GM23338 (cell line): Measurements from ENCODE around the gene TMCO4. TPM values are rescaled to one million over a fixed set of nuclear protein-coding genes. Genes with fewer than 3 reads are reported as not detected.

Source experiments
- ATAC-seq: fragments of 200-7000 bp; cut with Tn5 transposase; 3 replicates; pipeline ENCODE4 v1.9.1; 2020
- DNase-seq: peaks from one replicate; pipeline ENCODE4 v3.0.0-alpha.2; 2015; ENCODE audit warnings: low spot score
- H2AFZ ChIP-seq: fragments of 200-600 bp; sonication (generic); 2 replicates; pipeline ENCODE4 v1.8.0; 2016; ENCODE audit warnings: antibody characterized with exemption, mild to moderate bottlenecking, moderate library complexity
- H3F3A ChIP-seq: fragments of 200-600 bp; sonication (generic); replicated peaks from 2 replicates; pipeline ENCODE4 v1.8.0; 2017; ENCODE audit warnings: antibody characterized with exemption, mixed run types, low read depth
- H3K27ac ChIP-seq: fragments of 200-600 bp; sonication (generic); 2 replicates; pipeline ENCODE4 v1.6.1; 2016; ENCODE audit warnings: low read depth
- H3K27me3 ChIP-seq: fragments of 200-600 bp; sonication (generic); 2 replicates; pipeline ENCODE4 v1.8.0; 2016; ENCODE audit warnings: mild to moderate bottlenecking, mixed run types, moderate library complexity; ENCODE audit not compliant: insufficient read depth
- H3K36me3 ChIP-seq: fragments of 200-600 bp; sonication (generic); 2 replicates; pipeline ENCODE4 v1.8.0; 2016; ENCODE audit warnings: mild to moderate bottlenecking; ENCODE audit not compliant: insufficient read depth
- H3K4me1 ChIP-seq: fragments of 200-600 bp; sonication (generic); 2 replicates; pipeline ENCODE4 v1.8.0; 2016; ENCODE audit warnings: mild to moderate bottlenecking, moderate library complexity; ENCODE audit not compliant: insufficient read depth
- H3K4me2 ChIP-seq: fragments of 200-600 bp; sonication (generic); 2 replicates; pipeline ENCODE4 v1.7.1; 2017; ENCODE audit warnings: mixed run types
- H3K4me3 ChIP-seq: fragments of 200-600 bp; sonication (generic); 2 replicates; pipeline ENCODE4 v1.6.1; 2016; ENCODE audit warnings: mixed run types
- H3K79me2 ChIP-seq: fragments of 200-600 bp; sonication (generic); replicated peaks from 2 replicates; pipeline ENCODE4 v1.8.0; 2017; ENCODE audit warnings: mild to moderate bottlenecking; ENCODE audit not compliant: insufficient read depth
- H3K9me2 ChIP-seq: fragments of 200-600 bp; sonication (generic); 2 replicates; pipeline ENCODE4 v1.8.0; 2017; ENCODE audit not compliant: insufficient read depth
- H4K20me1 ChIP-seq: fragments of 200-600 bp; sonication (generic); replicated peaks from 2 replicates; pipeline ENCODE4 v1.8.0; 2017; ENCODE audit warnings: mild to moderate bottlenecking; ENCODE audit not compliant: insufficient read depth
- H3K27ac Mint-ChIP-seq: 2 replicates; pipeline ENCODE4 v1.8.0; 2020; ENCODE audit warnings: inconsistent platforms, mild to moderate bottlenecking, moderate library complexity, mixed read lengths
- H3K27me3 Mint-ChIP-seq: 3 replicates; pipeline ENCODE4 v1.8.0; 2022; ENCODE audit warnings: low read depth, mild to moderate bottlenecking, moderate library complexity, mixed read lengths, inconsistent platforms; ENCODE audit not compliant: insufficient read depth, poor library complexity
- H3K36me3 Mint-ChIP-seq: 3 replicates; pipeline ENCODE4 v1.8.0; 2021; ENCODE audit warnings: low read depth, mild to moderate bottlenecking, inconsistent platforms, moderate library complexity, mixed read lengths
- H3K4me1 Mint-ChIP-seq: 3 replicates; pipeline ENCODE4 v1.8.0; 2020; ENCODE audit warnings: mild to moderate bottlenecking, inconsistent platforms, mixed read lengths
- H3K4me3 Mint-ChIP-seq: 3 replicates; pipeline ENCODE4 v1.8.0; 2021; ENCODE audit warnings: moderate library complexity, mild to moderate bottlenecking, inconsistent platforms, mixed read lengths
- H3K9me3 Mint-ChIP-seq: 3 replicates; pipeline ENCODE4 v1.8.0; 2020; ENCODE audit warnings: moderate library complexity, mild to moderate bottlenecking, inconsistent platforms, mixed read lengths
- CREB1 ChIP-seq: fragments of 250-450 bp; sonication (Bioruptor Pico); IDR thresholded peaks from 2 replicates; pipeline ENCODE4 v1.5.0; 2020; ENCODE audit warnings: low read depth, mild to moderate bottlenecking, moderate library complexity
- CTCF ChIP-seq, 2 experiments: fragments of 200-600 bp in 1 of 2; sonication (generic) in 1 of 2; conservative IDR thresholded peaks; 2 replicates each; pipeline versions ENCODE4 v1.5.1 to v1.6.1; 2016 to 2017; ENCODE audit warnings: antibody characterized with exemption in 2 of 2, low read depth in 2 of 2, mild to moderate bottlenecking in 2 of 2, moderate library complexity in 1 of 2
- ETS1 ChIP-seq: IDR thresholded peaks from 2 replicates; pipeline ENCODE4 v1.6.1; 2016; ENCODE audit warnings: antibody characterized with exemption
- EZH2 ChIP-seq: fragments of 200-600 bp; sonication (generic); IDR thresholded peaks from one replicate; pipeline ENCODE4 v1.8.0; 2017; ENCODE audit warnings: antibody characterized with exemption, mild to moderate bottlenecking, low read depth; ENCODE audit not compliant: unreplicated experiment
- JUNB ChIP-seq: IDR thresholded peaks from one replicate; pipeline ENCODE4 v1.6.1; 2016; ENCODE audit warnings: antibody characterized with exemption; ENCODE audit not compliant: unreplicated experiment
- NANOG ChIP-seq: IDR thresholded peaks from 2 replicates; pipeline ENCODE4 v1.6.1; 2016; ENCODE audit warnings: antibody characterized with exemption, borderline replicate concordance
- POLR2AphosphoS5 ChIP-seq: IDR thresholded peaks from 2 replicates; pipeline ENCODE4 v1.6.1; 2016; ENCODE audit warnings: antibody characterized with exemption, low read depth
- ZNF462 ChIP-seq: fragments of 250-450 bp; sonication (Bioruptor Pico); IDR thresholded peaks from 2 replicates; pipeline ENCODE4 v1.5.0; 2020; ENCODE audit warnings: mild to moderate bottlenecking, moderate library complexity
- polyA plus RNA-seq: library from polyadenylated mRNA; unstranded; fragments of >200 nt; fragmentation: Nextera tagmentation; extraction: Ambion mirVana; gene quantifications from 2 replicates; pipeline ENCODE4 v1.2.1, GENCODE V29; 2016
- total RNA-seq: library from RNA; depleted of rRNA; stranded (reverse); fragments of >200 nt; shearing (Covaris generic); gene quantifications from 2 replicates; pipeline ENCODE4 v1.2.3, GENCODE V29; 2014

TMCO4 gene
- total and polyA plus RNA-seq, 2 experiments from 2014 or later: 2.6 to 6.9 TPM

- DNase-seq (no peak), ATAC-seq (no peak)
- Histone ChIP-seq H3F3A (peaks cover 12% of the 10 kb centered on the region), H3K79me2 (no peaks in the 10 kb centered on the region), H3K27me3 (no peaks in the 10 kb centered on the region), H3K9me2 (no peaks in the 10 kb centered on the region), H3K36me3 (no peaks in the 10 kb centered on the region), H4K20me1 (no peaks in the 10 kb centered on the region), H3K4me3 (no peak overlapping the region), H3K27ac (peak overlapping the region; percentile 95), H2AFZ (no peak overlapping the region), H3K4me1 (0 out of 2 replicates have a peak, but pooled peaks cover 6% of the 10 kb centered on the region), H3K4me2 (no peak overlapping the region)
- Mint-ChIP-seq H3K4me3 (no peak overlapping the region; the same call in 2 of the 3 replicates), H3K27ac (peak overlapping the region; percentile 94), H3K27me3 (peaks cover 14% of the 10 kb centered on the region), H3K9me3 (no peaks in the 10 kb centered on the region; the same call in 2 of the 3 replicates), H3K36me3 (no peaks in the 10 kb centered on the region; the same call in 2 of the 3 replicates), H3K4me1 (peaks cover 26% of the 10 kb centered on the region)
- no peak for TF ChIP-seq ZNF462
- no peak for TF ChIP-seq CTCF (conservative IDR thresholded peaks at IDR 0.05; ENCODE audit: low read depth in 2 of 2)
- TF ChIP-seq JUNB: no peak
- no peak for TF ChIP-seq POLR2AphosphoS5
- no peak for TF ChIP-seq ETS1
- no peak for TF ChIP-seq NANOG
- TF ChIP-seq EZH2: no peak
- TF ChIP-seq CREB1 (CRISPR knock-in tag): no peak
Observed at GRCh38 chr1:19654386-19654785, 145.3 kb downstream of the TMCO4 start.
